Stimulated activated CD8-positive, alpha-beta memory T cell treated with anti-CD3 and anti-CD28 coated beads, Interleukin-4, amount 100 ng/mL, for 24 hours (primary cell): ENCODE measurements around the gene SYTL5.

ENCODE experiments used
- DNase-seq: peaks from one replicate; pipeline ENCODE4 v3.0.0-alpha.2; 2020; ENCODE audit warnings: low read depth

The SYTL5 gene

GRCh38 chrX:38095971-38096529 is 89.7 kb downstream of the SYTL5 start:
- DNase-seq, result no peak

- DNase-seq, result no peak
Measured at GRCh38 chrX:38099688-38100087, 93.3 kb downstream of the SYTL5 start.

DNA sequence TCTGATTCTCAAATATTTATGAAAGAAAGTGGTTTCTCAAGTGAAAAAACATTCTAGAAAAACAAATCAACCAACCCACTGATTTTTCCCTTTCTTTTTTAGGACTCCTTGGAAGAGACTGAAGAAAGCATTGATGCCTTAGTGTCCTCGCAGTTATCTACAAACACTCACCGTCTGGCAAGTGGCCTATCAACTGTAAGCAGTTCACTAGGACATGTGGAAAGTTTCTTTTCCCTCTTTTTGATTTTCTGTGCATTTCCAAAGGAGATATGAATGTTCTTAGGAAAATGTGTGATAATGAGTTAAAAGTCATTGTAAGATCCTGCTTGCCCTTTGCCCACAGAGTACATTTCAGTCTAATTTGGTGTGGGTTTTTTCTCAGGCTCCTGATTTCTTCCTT is 95.9 kb downstream of the SYTL5 start:
- DNase-seq, result no peak

DNA sequence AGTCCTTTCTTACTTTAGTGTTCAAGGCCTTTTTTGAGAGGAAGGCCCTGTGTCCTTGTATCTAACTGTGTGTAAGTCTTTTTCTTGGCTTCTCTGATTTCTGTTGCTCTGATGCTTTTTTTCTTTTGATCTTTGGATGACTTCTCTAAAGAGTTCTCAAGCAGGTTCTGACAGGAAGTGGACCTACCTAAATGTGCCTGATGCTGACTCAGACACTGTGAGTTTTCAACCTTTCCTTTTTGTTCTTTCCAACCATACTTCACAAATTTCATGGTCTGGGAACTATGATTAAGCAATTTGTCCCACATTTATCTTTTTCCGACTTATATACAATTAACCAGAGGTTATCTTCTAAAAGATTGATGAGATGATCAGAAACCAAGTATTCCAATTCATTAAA is 96.5 kb downstream of the SYTL5 start:
- no peak for DNase-seq

- DNase-seq, result no peak
Measured at GRCh38 chrX:38103857-38104812, 97.8 kb downstream of the SYTL5 start.

DNA sequence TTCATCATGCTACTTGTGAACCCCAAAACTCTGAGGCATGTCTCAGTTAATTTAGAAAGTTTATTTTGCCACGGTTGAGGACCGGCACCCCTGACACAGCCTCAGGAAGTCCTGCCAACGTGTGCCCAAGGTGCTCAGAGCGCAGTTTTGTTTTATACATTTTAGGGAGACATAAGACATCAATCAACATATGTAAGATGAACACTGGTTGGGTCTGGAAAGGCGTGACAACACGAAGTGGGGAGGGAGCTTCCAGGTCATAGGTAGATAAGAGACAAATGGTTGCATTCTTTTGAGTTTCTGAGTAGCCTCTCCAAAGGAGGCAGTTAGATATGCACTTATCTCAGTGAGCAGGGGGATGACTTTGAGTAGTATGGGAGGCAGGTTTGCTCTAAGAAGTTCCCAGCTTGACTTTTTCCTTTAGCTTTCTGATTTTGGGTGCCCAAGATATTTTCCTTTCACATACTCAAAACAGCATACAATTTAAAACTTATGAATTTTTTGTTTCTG is 98.9 kb downstream of the SYTL5 start:
- DNase-seq, result no peak

- no peak for DNase-seq
Measured at GRCh38 chrX:38106991-38107655, 100.8 kb downstream of the SYTL5 start.

GRCh38 chrX:38108364-38108763 is 102.0 kb downstream of the SYTL5 start:
- DNase-seq, result no peak

DNA sequence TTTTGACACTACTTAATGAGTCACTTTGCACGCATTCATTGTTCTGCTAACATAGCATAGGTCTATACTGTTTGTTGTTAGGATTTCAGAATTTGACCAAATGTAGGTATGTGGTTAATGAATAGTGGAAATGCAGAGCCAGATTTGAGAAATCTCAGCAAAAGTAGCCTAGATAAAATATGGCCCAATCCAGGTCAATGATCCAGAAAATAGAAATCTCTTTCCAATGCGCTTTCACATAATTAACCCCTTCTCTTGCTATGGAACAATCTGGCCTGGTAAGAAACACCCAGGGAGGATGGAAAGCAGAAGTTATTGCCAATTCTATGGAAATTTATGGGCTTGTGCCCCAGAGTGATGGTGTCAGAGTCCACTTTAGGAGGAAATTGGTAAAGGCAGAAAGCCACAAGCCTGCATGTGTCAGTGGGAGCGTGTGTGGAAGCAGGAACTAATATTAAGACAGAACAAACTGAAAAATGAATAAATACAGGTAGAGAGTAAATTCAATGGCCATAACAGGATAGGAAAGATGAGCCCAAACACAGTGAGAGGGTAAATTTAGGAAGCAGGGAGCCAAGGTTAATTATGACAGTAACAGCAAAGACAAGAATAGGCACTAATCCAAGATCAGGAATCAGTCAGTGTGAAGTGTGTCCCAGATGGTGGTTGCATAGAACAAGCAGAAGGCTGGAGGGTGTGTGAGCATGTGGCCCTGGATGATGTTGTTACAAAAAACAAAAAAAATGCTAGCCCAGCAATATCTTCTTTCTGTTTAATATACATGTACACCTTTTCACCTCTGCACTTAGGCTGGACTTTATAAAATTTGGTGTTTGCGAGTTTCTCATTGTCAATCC is 102.9 kb downstream of the SYTL5 start:
- no peak for DNase-seq

DNA sequence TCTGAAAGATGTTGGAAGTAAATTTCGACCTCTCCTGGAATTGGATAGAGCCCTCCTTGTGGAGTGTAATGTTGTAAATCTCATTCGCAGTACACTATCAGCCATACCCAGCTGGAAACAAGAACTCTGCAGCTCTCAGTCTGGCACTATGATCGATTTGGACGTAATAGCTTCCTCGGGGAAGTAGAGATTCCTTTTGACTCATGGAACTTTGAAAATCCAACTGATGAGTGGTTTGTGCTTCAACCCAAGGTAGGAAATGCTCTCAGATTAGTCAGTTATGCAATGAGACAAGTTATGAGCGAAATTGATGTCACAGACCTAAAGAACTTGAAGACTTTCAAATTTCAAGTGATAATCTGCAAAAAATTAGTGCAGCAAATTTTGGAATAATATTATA is 103.9 kb downstream of the SYTL5 start:
- no peak for DNase-seq

DNA sequence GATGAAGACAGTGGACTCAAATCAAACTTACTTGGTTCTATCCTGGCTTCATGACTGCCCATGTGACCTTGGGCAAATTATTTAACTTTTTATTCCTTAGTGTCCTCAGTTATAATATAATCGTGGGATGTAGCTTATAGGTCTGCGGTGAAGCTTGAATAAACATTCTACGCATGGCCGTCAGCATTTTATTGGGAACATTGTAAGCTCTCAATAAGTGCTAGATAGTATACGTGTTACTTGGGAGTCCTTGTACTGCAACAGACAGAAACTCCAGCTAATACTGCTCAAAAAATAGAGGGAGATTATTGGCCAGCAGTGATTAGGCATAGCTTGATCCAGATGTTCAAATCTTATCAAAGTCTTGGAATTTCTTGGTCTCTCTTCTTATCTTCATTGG is 104.8 kb downstream of the SYTL5 start:
- no peak for DNase-seq

GRCh38 chrX:38112566-38112965 is 106.2 kb downstream of the SYTL5 start:
- no peak for DNase-seq

DNA sequence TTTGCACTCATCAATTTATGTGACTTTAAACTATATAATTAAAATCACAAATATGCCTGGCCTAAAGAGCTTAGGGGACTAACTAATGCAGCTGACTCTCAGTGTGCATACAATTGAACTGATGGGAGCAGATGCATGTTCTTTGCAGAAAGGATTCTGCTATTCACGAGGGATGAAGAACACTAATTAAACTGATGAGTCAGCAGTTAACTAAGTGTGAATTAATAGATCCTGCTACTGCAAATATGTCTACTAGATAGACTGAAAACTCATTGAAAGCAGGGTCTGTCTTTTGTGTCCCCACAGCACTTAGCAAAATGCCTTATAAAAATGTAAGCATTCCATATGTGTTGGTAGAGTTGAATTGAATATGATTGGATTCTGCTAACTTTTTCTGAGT is 110.4 kb downstream of the SYTL5 start:
- no peak for DNase-seq

DNA sequence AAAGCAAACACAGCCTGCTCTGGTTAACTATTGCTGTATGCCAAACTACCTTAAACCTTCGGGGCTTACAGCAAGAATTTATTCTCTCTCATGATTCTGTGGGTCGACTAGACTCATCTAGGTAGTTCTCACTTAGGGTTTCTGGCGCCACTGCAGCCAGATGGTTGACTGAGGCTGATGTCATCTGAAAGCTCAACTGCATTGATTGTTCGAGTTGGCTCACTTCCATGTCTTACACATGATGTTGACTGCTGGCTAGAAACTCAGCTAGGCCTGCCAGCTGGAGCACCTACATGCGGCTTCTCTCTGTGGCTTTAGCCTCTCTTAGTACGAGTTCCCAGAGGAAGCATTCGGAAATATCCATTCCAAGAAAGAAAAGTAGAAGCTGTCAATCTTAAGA is 111.1 kb downstream of the SYTL5 start:
- no peak for DNase-seq

GRCh38 chrX:38124000-38124399 is 117.6 kb downstream of the SYTL5 start:
- DNase-seq, result no peak

- no peak for DNase-seq
Measured at GRCh38 chrX:38126179-38126578, 119.8 kb downstream of the SYTL5 start.

GRCh38 chrX:38127961-38128360 is 121.6 kb downstream of the SYTL5 start:
- no peak for DNase-seq

DNA sequence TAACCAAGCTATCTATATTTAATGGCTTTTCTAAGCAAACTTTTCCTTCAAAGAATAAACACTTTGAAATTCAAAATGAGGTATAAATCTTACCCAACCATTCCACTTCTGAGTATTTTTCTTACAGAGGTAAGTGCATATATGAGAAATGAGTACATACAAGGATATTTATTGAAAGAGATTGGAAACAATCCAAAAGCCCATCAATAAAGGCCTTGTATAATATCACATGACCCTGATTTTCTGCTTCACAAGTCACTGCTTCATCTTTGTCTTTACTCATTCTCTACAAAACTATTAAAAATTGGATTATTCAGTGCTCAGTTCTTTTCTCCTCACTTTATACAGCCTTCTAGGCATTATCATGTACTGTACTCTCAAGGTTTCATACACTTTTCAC is 123.0 kb downstream of the SYTL5 start:
- DNase-seq, result no peak

GRCh38 chrX:38138157-38138891 is 132.0 kb downstream of the SYTL5 start:
- DNase-seq, result no peak

DNA sequence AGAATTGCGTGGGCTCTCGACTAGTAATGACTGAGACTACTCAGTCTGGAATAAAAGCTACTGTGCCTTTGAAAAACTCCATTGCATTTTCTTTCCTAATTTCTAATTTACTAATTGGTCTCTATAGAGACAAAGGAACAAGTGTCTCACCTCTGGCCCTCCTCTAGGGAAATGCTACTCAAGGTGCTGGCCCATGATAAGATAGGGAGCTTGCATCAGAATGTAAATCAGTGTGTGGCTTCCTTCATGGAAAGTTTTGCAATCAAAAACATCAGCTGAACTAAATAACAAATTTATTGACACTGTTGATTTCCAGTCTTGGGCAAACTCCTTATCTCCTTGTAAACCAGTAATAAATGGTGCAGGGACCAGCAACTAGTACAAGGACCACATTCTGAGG is 132.5 kb downstream of the SYTL5 start:
- DNase-seq, result no peak

DNA sequence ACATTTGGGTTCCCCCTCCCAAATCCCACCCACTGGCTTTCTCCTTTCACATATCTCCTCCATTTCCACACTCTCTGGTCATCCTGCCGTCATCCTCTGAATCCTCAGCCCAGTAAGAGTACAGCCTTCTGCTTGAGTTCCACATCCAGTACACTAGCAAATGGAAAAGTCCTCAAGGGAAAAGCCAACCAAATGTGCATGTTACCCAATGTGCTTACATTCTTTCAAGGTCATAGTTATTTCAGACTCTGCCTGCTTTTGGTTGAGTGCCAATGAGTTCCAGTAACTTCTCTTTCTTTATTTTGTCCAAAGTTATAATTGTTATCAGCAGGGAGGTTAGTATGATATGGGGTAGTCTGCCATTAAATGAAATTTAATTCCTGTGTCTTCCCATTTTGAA is 136.3 kb downstream of the SYTL5 start:
- no peak for DNase-seq
